Ishikawa (cell line): ENCODE results near the gene WDR86.

Experiments
- CEBPB ChIP-seq: IDR thresholded peaks from 2 replicates; pipeline ENCODE4 v1.6.1; 2012
- CREB1 ChIP-seq: IDR thresholded peaks from 2 replicates; pipeline ENCODE4 v1.6.1; 2012; ENCODE audit warnings: low read depth
- EGR1 ChIP-seq: IDR thresholded peaks from 2 replicates; pipeline ENCODE4 v1.6.1; 2012
- EP300 ChIP-seq: IDR thresholded peaks from 2 replicates; pipeline ENCODE4 v1.6.1; 2012; ENCODE audit warnings: borderline replicate concordance
- FOXM1 ChIP-seq: IDR thresholded peaks from 2 replicates; pipeline ENCODE4 v1.6.1; 2012; ENCODE audit warnings: low read depth, borderline replicate concordance
- NFIC ChIP-seq: IDR thresholded peaks from 2 replicates; pipeline ENCODE4 v1.6.1; 2012
- RAD21 ChIP-seq: IDR thresholded peaks from 2 replicates; pipeline ENCODE4 v1.6.1; 2012; ENCODE audit warnings: low read depth
- TAF1 ChIP-seq: IDR thresholded peaks from 2 replicates; pipeline ENCODE4 v1.6.1; 2012; ENCODE audit warnings: low read depth, mild to moderate bottlenecking
- TCF12 ChIP-seq: IDR thresholded peaks from 2 replicates; pipeline ENCODE4 v1.6.1; 2012; ENCODE audit warnings: low read depth
- TEAD4 ChIP-seq: IDR thresholded peaks from 2 replicates; pipeline ENCODE4 v1.6.1; 2012
- YY1 ChIP-seq: IDR thresholded peaks from 2 replicates; pipeline ENCODE4 v1.6.1; 2012; ENCODE audit warnings: low read depth
- ZBTB7A ChIP-seq: IDR thresholded peaks from 2 replicates; pipeline ENCODE4 v1.6.1; 2012; ENCODE audit warnings: low read depth
- TF ChIP-seq, protein P1 (sequence below): IDR thresholded peaks from 2 replicates; pipeline ENCODE4 v1.6.1; 2012; ENCODE audit warnings: low read depth, mild to moderate bottlenecking
- TF ChIP-seq, protein P2 (sequence below): IDR thresholded peaks from 2 replicates; pipeline ENCODE4 v1.6.1; 2012

DNA sequence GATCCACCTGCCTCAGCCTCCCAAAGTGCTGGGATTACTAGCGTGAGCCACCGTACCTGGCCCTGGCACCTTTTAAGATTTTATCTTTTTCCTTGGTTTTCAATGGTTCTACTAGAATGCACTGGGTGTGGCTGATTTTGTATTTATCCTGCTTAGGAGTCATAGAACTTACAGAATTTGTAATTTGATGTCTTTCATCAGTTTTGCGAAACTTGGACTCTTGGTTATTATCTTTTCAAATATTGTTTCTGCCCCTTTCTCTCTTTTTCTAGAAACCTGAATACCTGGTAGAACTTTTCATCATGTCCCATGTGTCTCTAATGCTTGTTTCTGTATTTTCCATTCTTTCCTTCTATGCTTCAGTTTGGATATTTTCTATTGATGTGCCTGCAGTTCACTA, 71.0 kb downstream of the WDR86 start:
- TF ChIP-seq YY1 = no peak
- TF ChIP-seq, protein P1, sequence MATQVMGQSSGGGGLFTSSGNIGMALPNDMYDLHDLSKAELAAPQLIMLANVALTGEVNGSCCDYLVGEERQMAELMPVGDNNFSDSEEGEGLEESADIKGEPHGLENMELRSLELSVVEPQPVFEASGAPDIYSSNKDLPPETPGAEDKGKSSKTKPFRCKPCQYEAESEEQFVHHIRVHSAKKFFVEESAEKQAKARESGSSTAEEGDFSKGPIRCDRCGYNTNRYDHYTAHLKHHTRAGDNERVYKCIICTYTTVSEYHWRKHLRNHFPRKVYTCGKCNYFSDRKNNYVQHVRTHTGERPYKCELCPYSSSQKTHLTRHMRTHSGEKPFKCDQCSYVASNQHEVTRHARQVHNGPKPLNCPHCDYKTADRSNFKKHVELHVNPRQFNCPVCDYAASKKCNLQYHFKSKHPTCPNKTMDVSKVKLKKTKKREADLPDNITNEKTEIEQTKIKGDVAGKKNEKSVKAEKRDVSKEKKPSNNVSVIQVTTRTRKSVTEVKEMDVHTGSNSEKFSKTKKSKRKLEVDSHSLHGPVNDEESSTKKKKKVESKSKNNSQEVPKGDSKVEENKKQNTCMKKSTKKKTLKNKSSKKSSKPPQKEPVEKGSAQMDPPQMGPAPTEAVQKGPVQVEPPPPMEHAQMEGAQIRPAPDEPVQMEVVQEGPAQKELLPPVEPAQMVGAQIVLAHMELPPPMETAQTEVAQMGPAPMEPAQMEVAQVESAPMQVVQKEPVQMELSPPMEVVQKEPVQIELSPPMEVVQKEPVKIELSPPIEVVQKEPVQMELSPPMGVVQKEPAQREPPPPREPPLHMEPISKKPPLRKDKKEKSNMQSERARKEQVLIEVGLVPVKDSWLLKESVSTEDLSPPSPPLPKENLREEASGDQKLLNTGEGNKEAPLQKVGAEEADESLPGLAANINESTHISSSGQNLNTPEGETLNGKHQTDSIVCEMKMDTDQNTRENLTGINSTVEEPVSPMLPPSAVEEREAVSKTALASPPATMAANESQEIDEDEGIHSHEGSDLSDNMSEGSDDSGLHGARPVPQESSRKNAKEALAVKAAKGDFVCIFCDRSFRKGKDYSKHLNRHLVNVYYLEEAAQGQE = no peak
- TF ChIP-seq EGR1 = no peak
- TF ChIP-seq EP300 = no peak
- no peak for TF ChIP-seq FOXM1
- TF ChIP-seq TAF1 = no peak
- TF ChIP-seq, protein P2, sequence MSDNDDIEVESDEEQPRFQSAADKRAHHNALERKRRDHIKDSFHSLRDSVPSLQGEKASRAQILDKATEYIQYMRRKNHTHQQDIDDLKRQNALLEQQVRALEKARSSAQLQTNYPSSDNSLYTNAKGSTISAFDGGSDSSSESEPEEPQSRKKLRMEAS = no peak
- no peak for TF ChIP-seq ZBTB7A
- TF ChIP-seq TEAD4 = no peak
- TF ChIP-seq CEBPB = no peak
- TF ChIP-seq TCF12 = no peak
- no peak for TF ChIP-seq NFIC
- TF ChIP-seq CREB1 = no peak
- TF ChIP-seq RAD21 = no peak
